Measurements from ENCODE around the gene NECAB3. TPM values are rescaled to one million over a fixed set of nuclear protein-coding genes. Genes with fewer than 3 reads are reported as not detected.

The NECAB3 gene
- total and polyA plus RNA-seq, 11 donors: 37.6 to 111 (median 71.8) TPM

- ATAC-seq (no peak), DNase-seq (no peak)
- Histone ChIP-seq H3K27me3 (no peaks in the 10 kb centered on the region), H3K27ac (no peak overlapping the region), H3K9me3 (no peaks in the 10 kb centered on the region), H3K36me3 (peaks cover 0 to 37% (median 17%) of the 10 kb centered on the region in 9 donors), H3K4me3 (no peak overlapping the region), H3K4me1 (peaks cover 0 to 24% (median 15%) of the 10 kb centered on the region in 12 donors)
- TF ChIP-seq POLR2A (IDR thresholded peaks at IDR 0.05) (no peak), CTCF (IDR thresholded peaks at IDR 0.05) (no peak)
- intact Hi-C loops (cut with DNase I): loop anchor here in 1 of 10 donors (5.0 kb wide), 1 partner anchor 258 kb away; the partner anchor contains the start of gene CDK5RAP1
- 89 to 96% (median 94%) methylated on average over 7 of the region's 7 CpGs for WGBS, 4 donors
Measured at GRCh38 chr20:33660685-33661058, 13.6 kb downstream of the NECAB3 start.

GRCh38 chr20:33660035-33660684 lies 14.1 kb downstream of the NECAB3 start:
- peaks cover 0 to 37% (median 17%) of the 10 kb centered on the region in 9 donors for H3K36me3 ChIP-seq
- intact Hi-C loops (cut with DNase I): loop anchor here in 1 of 10 donors (5.0 kb wide), 1 partner anchor 258 kb away; the partner anchor contains the start of gene CDK5RAP1

GRCh38 chr20:33659341-33660034 lies 14.7 kb downstream of the NECAB3 start:
- no peak overlapping the region for H3K4me3 ChIP-seq
- ATAC-seq: no peak
- H3K27me3 ChIP-seq: no peaks in the 10 kb centered on the region
- no peak overlapping the region for H3K27ac ChIP-seq
- no peak for DNase-seq
- H3K9me3 ChIP-seq: no peaks in the 10 kb centered on the region
- peaks cover 0 to 22% (median 14%) of the 10 kb centered on the region in 12 donors for H3K4me1 ChIP-seq
- TF ChIP-seq POLR2A (IDR thresholded peaks at IDR 0.05) (no peak), CTCF (IDR thresholded peaks at IDR 0.05) (no peak)
- intact Hi-C loops (cut with DNase I): loop anchor here in 1 of 10 donors (5.0 kb wide), 1 partner anchor 257 kb away; the partner anchor contains the start of gene CDK5RAP1
- peaks cover 0 to 37% (median 17%) of the 10 kb centered on the region in 9 donors for H3K36me3 ChIP-seq
- 95 to 97% (median 96%) methylated on average over 22 to 32 of the region's 32 CpGs for WGBS, 4 donors

More at GRCh38 chr20:33660035-33660684, 14.1 kb downstream of the NECAB3 start:
- WGBS, 4 donors: 92 to 97% (median 93%) methylated on average over 9 to 21 of the region's 21 CpGs
- Histone ChIP-seq H3K27me3 (no peaks in the 10 kb centered on the region), H3K4me3 (no peak overlapping the region), H3K9me3 (no peaks in the 10 kb centered on the region), H3K4me1 (peaks cover 0 to 24% (median 15%) of the 10 kb centered on the region in 12 donors), H3K27ac (no peak overlapping the region)
- no peak for TF ChIP-seq CTCF (IDR thresholded peaks at IDR 0.05)
- TF ChIP-seq POLR2A (IDR thresholded peaks at IDR 0.05): no peak
- DNase-seq (no peak), ATAC-seq (no peak)

- intact Hi-C loops (cut with DNase I): no loop called here
- H3K4me1 ChIP-seq: peaks cover 0 to 22% (median 10%) of the 10 kb centered on the region in 12 donors
- no peak overlapping the region for H3K4me3 ChIP-seq
- DNase-seq (no peak), ATAC-seq (no peak)
- H3K9me3 ChIP-seq: no peaks in the 10 kb centered on the region
- TF ChIP-seq POLR2A (IDR thresholded peaks at IDR 0.05) (no peak), CTCF (IDR thresholded peaks at IDR 0.05) (no peak)
- H3K27ac ChIP-seq: no peak overlapping the region
- 92 to 97% (median 95%) methylated on average over 4 of the region's 4 CpGs for WGBS, 4 donors
- H3K36me3 ChIP-seq: peaks cover 0 to 37% (median 17%) of the 10 kb centered on the region in 9 donors
- H3K27me3 ChIP-seq: no peaks in the 10 kb centered on the region
Measured at GRCh38 chr20:33658929-33659328, 15.3 kb downstream of the NECAB3 start.

All from heart left ventricle (tissue), 16 donors.